ENCODE data around the gene ZNF580.
A peak's percentile ranks its signal among the peaks of the same experiment; 100 is the strongest.

The ZNF580 gene, protein sequence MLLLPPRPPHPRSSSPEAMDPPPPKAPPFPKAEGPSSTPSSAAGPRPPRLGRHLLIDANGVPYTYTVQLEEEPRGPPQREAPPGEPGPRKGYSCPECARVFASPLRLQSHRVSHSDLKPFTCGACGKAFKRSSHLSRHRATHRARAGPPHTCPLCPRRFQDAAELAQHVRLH

DNA sequence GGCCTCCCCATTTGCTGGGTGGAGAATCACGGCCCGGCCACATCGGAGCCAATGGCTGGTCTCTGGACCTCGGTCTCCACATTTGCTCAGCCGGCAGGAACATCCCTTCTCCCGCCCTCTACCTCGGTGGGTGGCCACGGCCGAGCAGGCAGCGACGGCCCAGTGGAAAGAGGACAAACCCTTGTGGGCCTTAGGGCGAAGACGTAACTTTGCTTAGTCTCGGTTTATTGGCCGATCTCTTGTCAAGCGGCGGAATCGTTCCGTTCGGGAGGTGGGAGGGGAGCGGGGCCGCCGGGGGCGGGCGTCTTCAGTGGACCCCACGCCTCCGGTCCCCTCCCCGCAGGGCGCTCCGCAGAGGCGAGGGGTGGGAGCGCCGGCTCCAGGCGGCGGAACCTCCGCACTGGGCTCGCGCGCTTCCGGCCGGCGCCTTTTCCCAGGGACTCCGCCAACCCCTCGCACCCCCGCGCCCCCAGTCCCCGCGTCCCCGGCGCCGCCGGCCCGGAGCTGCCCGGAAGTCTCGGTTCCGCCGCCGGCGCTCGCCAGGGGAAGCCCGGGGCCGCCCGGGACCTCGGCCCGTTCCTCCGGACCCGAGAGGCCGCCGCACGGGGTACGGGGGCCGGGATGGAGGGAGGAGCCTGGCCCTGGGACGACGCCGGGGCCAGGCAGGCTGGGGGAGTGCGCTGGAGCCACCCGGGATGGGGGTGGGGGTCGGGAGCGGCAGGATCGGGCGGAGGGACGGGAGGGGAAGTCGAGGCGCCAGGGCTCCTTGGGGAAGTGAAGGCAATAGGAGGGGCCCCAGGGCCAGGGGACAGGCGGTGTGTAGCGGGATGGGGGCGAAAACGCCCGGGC lies at the start of gene ZNF580:
Gene ZNF580, plus strand, starts transcription at position 426 of the 849 bp plus-strand sequence. CDS start 1,507 bp downstream, outside the sequence.
- no peak for DNase-seq (ENCODE audit: low read depth)

DNA sequence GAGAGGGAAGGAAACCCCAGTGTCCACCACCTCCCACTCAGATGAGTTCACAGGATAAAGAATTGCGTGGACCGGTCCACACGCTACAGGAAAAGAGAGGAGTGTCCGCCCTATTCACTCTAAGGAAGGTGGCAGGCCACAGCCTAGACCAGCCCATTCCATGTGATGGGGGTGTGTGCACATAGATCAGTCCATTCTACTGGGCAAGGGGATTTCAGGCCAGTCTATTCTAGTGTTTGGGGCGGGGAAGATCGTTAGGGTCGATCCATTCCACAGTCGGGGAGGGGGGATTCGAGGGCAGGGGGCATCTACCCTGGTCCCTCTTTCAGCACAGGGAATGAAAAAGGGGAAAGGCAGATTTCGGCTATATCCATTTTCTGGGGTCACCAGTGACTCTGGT lies 49.2 kb upstream of the ZNF580 start:
- DNase-seq (ENCODE audit: low read depth): no peak

DNA sequence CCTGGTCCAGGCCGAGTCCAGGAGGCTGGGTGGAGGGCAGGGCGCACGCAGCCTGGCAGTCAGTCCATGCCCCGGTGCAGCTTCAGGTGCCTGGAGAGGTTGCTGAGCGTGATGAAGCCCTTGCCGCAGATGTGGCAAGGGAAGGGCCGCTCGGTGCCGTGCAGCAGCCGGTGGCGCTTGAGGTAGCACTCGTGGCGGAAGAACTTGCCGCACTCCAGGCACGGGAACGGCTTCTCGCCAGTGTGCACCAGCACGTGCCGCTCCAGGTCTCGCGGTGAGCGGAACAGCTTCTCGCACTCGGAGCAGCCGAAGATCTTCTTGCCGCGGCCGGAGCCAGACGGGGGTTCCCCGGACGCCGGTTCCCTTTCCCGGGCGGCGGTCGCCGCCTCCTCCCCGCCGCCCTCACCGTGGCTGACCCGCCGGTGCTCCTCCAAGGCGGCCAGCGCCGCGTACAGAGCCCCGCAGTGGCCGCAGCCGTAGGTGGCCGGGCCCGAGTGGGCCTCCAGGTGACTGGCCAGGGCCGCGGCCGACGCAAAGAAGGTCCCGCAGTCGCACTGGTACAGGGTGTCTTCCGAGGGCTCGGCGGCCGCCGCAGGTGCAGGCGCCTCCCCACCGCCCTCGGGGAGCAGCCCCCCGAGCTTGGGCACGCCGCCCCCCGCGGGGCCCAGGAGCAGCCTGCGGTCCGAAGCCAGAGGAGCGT lies 48.3 kb upstream of the ZNF580 start:
- DNase-seq (ENCODE audit: low read depth): no peak

DNA sequence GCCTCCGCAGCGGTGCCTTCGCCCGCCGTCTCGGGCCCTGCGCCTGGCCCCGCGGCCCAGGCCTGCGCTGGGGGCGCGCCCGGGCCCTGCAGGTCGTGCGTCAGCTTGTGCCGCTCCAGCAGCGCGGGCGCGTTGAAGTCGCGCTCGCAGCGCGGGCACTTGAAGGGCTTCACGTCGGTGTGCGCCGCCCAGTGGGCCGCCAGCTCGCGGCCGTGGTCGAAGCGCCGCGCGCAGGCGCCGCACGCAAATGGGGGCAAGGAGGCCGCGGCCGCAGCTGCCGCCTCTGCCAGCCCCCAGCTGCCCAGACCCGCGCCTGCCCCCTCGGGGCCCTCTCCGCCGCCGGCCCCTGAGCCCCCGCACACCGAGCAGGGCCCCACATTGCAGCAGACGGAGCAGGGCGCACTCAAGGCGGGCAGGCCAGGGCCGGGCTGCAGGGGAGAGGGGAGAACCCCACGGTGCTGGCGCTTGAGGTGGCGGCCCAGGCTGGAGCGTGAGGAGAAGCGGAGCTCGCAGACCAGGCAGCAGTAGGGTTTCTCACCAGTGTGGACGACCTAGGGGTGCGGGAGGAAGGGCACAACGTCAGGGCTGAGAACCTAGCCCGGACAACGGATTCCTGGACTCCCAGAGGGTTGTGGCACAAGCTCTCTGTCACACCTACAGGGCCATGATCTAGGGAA lies 47.6 kb upstream of the ZNF580 start:
- no peak for DNase-seq (ENCODE audit: low read depth)

DNA sequence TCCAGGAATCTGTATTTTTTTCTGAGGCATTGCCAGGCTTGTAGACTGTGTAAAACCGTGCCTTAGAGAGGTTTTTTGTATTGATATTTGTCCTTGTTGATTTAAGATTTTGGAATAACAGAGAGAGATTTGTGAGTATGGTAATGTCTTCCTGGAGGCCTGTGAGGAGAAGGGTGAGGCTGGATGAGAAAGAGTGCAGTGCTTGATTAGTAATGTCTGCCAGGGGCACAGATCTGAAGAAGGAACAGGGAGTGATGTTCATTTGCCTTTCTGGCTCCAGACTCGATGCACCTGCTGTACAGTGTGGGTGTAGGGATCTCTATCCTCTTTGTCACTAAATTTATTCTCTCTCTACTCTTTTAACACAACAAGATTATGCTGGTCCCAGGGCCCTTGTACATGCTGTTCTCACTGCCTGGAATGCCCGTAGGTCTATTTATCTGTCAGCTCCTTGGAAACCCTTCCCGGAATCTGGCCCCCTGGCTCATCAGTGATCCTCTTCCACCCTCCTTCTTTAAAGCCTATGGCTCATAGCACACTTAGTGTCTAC lies 45.7 kb upstream of the ZNF580 start:
- no peak for DNase-seq (ENCODE audit: low read depth)

DNA sequence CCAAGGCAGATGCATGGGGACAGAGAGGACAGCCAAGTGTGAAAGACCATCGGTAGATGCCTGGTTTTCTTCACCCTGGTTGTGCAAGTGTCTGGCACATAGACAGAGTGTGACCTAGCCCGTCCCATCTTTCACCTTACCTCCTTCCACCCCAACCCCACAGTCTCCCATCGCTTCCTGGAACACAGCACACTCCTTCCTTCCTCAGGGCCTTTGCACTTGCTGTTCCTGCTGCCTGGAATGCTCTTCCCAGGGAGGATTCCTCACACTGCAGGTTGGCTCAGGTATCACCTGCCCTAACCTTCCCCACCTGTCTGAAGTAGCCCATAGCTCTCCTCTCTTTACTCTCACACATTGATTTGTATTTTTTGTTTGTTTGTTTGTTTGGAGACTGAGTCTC lies 44.5 kb upstream of the ZNF580 start:
- DNase-seq (ENCODE audit: low read depth): no peak

DNA sequence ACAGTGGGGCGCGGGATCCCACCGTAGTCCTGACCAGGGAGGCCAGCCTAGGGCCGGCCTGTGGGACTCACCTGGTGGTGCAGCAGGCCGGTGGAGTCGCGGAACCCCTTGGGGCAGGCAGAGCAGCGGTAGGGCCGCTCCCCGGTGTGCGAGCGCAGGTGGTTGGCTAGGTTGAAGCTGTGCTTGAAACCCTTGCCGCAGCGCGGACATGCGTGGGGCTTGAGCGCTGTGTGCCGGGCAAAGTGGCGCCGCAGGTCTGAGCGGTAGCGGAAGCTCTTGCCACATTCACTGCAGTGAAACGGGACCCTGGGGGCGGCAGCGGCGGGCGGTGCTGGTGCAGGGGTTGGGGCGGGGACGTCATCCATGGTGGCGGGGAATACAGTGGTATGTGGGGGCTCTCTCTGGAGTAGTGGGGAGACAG lies 43.3 kb upstream of the ZNF580 start:
- no peak for DNase-seq (ENCODE audit: low read depth)

DNA sequence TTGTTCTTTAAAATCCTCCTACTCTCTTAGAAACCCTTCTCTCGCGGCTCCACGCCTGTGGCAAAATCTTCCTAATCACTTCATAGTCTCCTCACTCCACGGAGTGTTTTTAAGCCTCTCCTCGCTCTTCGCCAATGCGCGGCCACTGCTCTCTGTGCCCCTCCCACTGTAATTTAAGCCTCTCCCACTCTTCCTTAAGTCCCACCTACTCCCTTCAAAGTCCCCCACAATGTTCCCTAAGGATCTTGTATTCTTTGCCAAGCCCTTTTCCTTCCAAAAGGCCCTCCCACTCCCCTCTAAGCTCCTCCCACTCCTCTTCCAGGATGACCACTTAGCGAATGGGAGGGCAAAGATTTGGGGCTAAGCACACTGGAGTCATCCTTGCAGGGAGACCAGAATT lies 42.8 kb upstream of the ZNF580 start:
- no peak for DNase-seq (ENCODE audit: low read depth)

DNA sequence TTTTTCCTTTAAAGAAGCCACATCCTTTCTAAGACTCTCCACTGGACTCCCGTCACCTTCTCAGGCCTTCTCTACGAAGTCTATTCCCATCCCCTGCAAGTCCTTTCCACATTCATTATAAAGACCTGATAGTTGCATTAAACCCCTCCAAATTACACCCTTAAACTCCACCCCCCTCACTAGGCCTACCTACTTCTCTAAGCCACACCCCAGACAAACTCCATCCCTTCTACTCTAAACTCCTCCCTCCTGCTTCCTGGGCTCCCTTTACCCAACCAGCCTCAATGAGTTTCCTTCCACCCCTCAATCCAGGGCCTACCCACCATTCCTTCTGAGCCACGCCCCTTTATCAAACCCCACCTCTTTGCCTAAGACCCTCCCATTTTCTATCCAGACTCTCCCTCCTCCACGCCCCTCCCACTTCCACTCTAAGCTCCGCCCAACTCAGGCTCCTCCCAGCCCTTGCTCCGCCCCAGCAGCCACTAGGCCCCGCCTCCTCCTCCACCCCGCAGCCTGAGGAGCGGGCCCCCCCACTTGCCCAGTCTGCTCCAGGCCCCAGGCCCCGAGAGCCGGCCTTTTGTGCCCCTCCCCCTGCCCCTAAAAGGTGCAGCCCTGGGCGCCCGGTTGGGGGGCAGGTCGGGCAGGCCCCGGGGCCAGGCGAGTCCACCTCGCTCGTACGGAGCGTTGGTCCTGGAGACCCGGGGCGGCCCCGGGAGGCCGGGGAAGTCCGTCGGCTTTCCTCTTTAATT lies 41.9 kb upstream of the ZNF580 start:
- peak; percentile 85 for DNase-seq (ENCODE audit: low read depth)

DNA sequence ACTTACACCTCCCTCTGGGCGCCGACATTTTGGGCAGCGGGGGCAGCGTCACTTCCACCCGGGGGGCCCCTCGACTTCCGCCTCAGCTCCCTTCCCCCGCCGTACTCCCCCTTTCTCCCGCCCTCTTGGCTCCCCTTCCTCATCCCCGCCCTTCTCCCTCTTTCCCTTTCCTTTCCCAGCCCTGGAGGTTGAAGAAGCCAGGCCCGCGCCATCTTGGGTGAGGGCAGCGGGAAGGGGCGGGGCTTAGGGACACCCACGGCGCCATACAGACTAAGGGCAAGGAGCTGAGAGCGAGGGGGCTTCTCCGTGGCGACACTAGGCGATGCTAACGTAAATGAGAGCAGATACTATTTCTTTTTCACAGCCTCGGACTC lies 41.3 kb upstream of the ZNF580 start, which contains the start of gene FIZ1:
Gene FIZ1, minus strand, starts transcription at position 50 of the 374 bp plus-strand sequence. CDS start 1,652 bp downstream, outside the sequence.
- DNase-seq (ENCODE audit: low read depth): peak; percentile 98

DNA sequence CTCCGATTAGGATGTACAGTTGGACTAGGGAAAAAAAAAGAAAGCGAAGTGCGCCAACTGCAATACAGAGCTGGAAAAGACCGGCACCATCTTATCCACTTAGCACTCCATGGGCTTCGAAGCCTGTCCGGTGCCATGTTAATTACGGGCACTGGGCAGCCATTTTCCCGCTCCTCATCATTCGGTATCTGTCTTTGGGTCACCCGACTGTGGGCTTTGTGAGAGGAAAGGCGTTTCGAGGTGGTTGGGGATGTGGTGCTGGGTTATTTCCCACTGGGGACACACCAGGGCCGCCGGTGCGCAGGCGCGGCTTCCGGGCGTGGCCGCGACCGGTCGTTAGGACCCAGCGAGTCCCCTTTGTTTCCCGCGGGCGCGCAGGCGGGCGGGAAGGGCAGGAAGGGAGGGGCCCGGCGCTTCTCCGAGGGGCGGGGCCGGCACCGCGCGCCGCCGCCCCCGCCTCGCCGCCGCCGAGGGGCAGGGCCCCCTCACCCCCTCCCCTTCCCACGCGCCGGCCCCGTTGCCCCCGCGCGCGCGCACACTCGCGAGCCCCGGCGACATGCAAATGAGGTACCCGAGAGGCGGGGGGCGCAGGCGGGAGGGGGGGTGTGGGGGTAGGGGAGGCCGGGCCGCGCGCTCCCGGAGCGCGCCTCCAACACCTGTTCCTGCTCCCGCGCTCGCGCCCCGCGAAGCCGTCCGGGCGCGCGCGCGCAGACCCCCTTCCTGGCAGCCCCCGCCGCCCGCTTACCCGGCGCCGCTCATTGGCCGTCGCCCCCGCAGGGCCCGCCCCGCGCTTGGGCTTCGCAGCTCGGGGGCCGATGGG lies 40.8 kb upstream of the ZNF580 start, which contains the start of gene ZNF524:
Gene ZNF524, plus strand, starts transcription at position 447 of the 820 bp plus-strand sequence. CDS start 1,825 bp downstream, outside the sequence.
- peak; percentile 82 for DNase-seq (ENCODE audit: low read depth)

DNA sequence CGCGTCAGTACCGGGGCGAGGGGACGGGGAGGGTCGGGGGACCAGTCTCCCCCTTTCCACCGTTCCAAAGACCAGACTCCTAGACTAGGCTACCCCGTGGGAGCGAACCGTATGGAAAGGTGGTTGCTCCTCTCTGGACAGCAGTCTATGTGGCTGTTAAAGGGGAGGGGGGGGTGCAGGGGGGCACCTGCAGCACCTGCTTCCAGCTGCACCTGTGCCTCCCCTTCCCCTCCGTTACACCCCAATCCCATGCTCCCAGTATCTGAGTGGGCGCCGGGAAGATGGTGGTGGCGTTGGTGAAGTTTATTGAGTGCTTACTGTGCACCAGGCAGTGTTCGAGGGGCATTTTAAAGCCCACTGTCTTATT lies 40.2 kb upstream of the ZNF580 start:
- DNase-seq (ENCODE audit: low read depth): no peak

DNA sequence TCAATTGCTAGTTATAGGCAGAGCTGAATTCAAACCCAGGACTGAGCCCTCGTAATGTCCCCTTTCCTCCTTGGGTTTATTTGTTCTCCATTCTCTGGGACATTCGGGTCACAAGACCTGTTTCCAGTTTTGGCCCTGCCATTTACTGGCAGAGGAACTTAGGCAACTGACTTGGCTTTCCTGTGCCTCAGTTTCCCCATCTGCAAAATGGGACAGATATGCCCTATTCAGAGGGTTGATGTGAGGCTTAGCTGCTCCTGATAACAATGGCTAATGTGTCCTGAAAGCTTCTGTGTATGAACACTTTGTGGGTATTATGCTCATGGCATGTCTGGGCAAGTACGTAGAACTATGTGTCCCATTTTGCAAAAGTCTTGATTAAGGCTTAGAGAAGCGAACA lies 39.7 kb upstream of the ZNF580 start:
- no peak for DNase-seq (ENCODE audit: low read depth)

DNA sequence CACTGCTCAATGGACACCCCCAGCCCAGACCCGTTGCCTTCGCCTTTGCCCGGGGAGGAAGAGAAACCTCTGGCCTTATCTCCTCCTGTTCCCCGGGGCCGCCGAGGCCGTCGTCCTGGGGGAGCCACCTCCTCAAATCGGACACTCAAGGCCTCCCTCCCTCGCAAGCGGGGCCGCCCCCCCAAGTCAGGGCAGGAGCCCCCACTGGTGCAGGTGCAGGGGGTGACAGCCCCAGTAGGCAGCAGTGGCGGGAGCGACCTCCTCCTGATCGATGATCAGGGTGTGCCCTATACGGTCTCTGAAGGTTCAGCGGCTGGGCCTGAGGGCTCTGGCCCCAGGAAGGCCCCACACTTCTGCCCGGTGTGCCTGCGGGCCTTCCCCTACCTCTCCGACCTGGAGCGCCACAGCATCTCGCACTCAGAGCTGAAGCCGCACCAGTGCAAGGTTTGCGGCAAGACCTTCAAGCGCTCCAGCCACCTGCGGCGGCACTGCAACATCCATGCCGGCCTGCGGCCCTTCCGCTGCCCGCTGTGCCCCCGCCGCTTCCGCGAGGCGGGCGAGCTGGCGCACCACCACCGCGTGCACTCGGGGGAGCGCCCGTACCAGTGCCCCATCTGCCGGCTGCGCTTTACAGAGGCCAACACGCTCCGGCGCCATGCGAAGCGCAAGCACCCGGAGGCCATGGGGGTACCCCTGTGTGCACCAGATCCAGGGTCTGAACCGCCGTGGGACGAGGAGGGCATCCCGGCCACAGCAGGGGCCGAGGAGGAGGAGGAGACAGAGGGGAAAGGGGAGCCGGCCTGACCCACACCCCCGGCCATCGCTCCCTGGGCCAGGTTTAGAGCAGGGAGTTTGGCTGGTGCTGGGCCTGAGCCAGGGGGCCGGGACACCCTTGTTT lies 38.4 kb upstream of the ZNF580 start:
- no peak for DNase-seq (ENCODE audit: low read depth)

DNA sequence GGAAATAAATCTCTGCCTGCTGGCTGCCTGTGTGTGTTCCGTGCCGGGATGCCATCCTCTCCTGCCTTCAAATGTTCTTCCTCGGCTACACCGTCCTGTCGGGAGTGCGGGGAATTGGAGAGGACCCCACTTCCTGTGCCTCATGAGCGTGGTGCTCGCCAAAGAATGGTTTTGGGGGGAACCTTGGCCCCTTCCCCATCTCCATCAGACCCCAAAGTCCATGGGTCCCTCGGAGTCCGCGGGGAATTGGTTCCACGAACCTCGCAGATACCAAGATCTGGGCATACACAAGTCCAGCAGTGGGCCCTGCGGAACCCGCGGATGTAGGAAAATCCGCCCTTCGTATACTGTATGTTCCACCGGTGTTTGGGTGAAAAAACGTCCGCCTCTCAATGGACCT lies 37.7 kb upstream of the ZNF580 start:
- no peak for DNase-seq (ENCODE audit: low read depth)

DNA sequence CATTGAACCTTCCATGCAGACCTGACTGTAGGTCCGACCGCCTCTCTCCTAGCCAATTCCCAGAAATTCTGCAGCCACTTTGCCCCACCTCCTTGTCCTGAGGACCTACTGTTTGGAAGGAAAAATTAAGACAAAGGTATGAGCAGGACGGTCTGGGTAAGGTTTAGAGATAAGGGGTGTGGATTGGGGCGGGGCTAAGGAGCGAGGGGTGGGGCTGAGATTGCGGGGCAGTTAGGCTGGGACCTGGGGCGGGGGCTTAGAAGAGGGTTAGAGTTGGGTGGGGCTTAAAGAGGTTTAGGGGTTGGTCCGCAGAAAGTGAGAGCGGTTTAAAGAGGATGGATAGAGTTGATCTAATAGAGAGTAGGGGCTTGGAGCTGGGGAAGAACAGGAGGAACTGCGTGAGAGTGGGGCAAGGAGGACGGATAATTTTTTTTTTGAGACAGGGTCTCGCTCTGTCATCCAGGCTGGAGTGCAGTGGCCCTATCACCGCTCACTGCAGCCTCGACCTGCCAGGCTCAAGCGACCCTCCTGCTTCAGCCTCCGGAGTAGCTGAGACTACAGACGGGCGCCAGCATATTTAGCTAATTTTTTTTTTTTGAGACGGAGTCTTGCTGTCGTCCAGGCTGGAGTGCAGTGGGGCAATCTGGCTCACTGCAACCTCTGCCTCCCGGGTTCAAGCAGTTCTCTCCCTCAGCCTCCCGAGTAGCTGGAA lies 37.1 kb upstream of the ZNF580 start:
- DNase-seq (ENCODE audit: low read depth): no peak

DNA sequence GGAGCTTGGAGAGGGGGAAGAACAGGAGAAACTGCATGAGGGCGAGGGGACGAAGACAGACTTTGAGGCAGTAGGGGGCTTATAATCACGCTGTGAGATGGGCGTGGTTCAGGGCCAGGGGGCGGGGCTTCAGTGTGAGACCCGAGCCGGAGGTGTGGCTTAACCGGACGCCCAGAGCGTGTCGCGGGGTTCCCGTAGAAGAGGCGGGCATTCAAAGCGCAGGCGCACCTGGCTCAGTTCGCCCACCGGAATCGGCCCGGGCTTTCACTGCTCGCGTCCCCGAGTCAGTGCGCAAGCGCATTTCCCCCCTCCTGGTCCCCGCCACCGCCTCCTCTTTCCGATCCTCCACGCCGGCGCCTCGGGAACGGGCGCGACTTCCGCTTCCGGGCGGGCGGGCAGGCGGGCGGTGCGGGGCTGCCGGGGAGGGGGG lies 35.6 kb upstream of the ZNF580 start:
- DNase-seq (ENCODE audit: low read depth): peak; percentile 94

DNA sequence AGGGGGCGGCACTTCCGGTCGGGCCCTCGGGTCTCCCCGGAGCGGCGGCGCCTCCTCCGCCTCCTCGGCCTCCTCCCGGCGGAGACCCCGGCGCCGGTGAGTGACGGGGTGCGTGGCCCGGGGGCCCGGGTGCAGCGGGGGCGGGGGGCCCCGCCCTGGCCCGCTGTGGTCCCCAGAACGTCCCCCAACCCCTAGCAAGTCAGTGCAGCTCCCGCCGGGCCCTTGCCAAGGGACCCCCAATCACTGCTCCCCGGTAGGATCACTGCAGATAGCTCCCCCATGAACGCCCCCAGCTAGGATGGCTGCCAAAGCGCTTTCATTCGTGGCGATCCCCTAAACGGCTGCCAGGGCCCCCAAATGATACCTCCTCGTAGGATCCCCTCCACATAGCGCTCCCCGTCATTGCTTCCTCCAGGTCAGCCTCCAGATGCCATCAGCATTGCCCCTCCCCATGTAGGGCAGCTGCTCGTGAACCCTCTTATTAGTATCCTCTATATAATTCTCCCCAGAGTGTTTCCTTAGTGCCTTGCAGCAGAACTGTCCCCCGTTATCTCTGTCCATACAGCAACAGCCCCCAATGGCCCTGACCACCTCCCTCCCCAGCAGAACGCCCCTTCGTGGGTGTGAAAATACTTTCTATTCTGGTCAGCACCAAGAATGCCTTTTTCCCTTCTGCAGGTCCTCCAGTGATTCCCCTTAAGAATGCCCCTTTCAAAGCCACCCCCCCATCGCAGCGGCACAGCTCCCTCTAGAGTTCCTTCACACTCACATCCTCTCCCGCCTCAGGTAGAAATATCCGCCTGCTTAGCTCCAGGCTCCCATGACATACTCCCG lies 34.9 kb upstream of the ZNF580 start, which contains the start of gene ZNF865:
Gene ZNF865, plus strand, starts transcription at position 11 of the 834 bp plus-strand sequence. CDS start 7,972 bp downstream, outside the sequence.
- DNase-seq (ENCODE audit: low read depth): peak; percentile 61

Measured in GM04504 (cell line).